ENCODE results near the gene NMRK2. TPM values are rescaled to one million over a fixed set of nuclear protein-coding genes. Genes with fewer than 3 reads are reported as not detected.

Gene NMRK2
- total RNA-seq, 1 donor from 2014 or later: not detected

GRCh38 chr19:3898426-3898825 is 34.4 kb upstream of the NMRK2 start:
- no peak overlapping the region for H3K27ac ChIP-seq
- no peak overlapping the region for H3K4me3 ChIP-seq
- no peaks in the 10 kb centered on the region for H3K9me3 ChIP-seq
- no peak for DNase-seq (ENCODE audit: low spot score in 2 of 2)
- no peaks in the 10 kb centered on the region for H3K4me1 ChIP-seq
- no peak for TF ChIP-seq CTCF (IDR thresholded peaks at IDR 0.05)
- no peaks in the 10 kb centered on the region for H3K27me3 ChIP-seq
- no peaks in the 10 kb centered on the region for H3K36me3 ChIP-seq
- intact Hi-C loops (cut with DNase I): no loop called here

- DNase-seq (ENCODE audit: low spot score in 2 of 2): peak; percentile 10 to 68
- Histone ChIP-seq H3K27ac (no peak overlapping the region), H3K27me3 (no peaks in the 10 kb centered on the region), H3K9me3 (no peaks in the 10 kb centered on the region), H3K36me3 (no peaks in the 10 kb centered on the region), H3K4me3 (no peak overlapping the region), H3K4me1 (no peaks in the 10 kb centered on the region)
- intact Hi-C loops (cut with DNase I): no loop called here
- TF ChIP-seq CTCF (IDR thresholded peaks at IDR 0.05): no peak
These were observed 33.2 kb upstream of the NMRK2 start for GRCh38 chr19:3899531-3900294.

- no peaks in the 10 kb centered on the region for H3K27me3 ChIP-seq
- H3K4me1 ChIP-seq: no peaks in the 10 kb centered on the region
- no peak for TF ChIP-seq CTCF (IDR thresholded peaks at IDR 0.05)
- no peak overlapping the region for H3K4me3 ChIP-seq
- H3K36me3 ChIP-seq: no peaks in the 10 kb centered on the region
- intact Hi-C loops (cut with DNase I): no loop called here
- H3K9me3 ChIP-seq: no peaks in the 10 kb centered on the region
- H3K27ac ChIP-seq: no peak overlapping the region
- DNase-seq (ENCODE audit: low spot score in 2 of 2): no peak
These were observed 30.4 kb upstream of the NMRK2 start for GRCh38 chr19:3902317-3902973.

GRCh38 chr19:3904233-3904632 is 28.6 kb upstream of the NMRK2 start:
- H3K27ac ChIP-seq: no peak overlapping the region
- no peaks in the 10 kb centered on the region for H3K36me3 ChIP-seq
- H3K4me3 ChIP-seq: no peak overlapping the region
- no peaks in the 10 kb centered on the region for H3K4me1 ChIP-seq
- no peaks in the 10 kb centered on the region for H3K27me3 ChIP-seq
- no peaks in the 10 kb centered on the region for H3K9me3 ChIP-seq
- no peak for TF ChIP-seq CTCF (IDR thresholded peaks at IDR 0.05)
- intact Hi-C loops (cut with DNase I): no loop called here
- DNase-seq (ENCODE audit: low spot score in 2 of 2): no peak

GRCh38 chr19:3907626-3908265 is 25.1 kb upstream of the NMRK2 start:
- Histone ChIP-seq H3K27me3 (no peaks in the 10 kb centered on the region), H3K27ac (no peak overlapping the region), H3K4me1 (no peaks in the 10 kb centered on the region), H3K36me3 (no peaks in the 10 kb centered on the region), H3K4me3 (no peak overlapping the region), H3K9me3 (peaks cover 0 to 8% of the 10 kb centered on the region in 2 donors)
- DNase-seq (ENCODE audit: low spot score in 2 of 2): no peak
- TF ChIP-seq CTCF (IDR thresholded peaks at IDR 0.05): no peak
- intact Hi-C loops (cut with DNase I): no loop called here

Measured in ascending aorta (tissue), 2 donors.